HUES48 (cell line): Measurements from ENCODE around the gene VASH2.
A peak's percentile ranks its signal among the peaks of the same experiment; 100 is the strongest.

Experiments
- H3K27ac ChIP-seq: one replicate; pipeline ENCODE4 v1.7.0; 2013; ENCODE audit warnings: low read depth, low read length, inconsistent platforms
- H3K27me3 ChIP-seq: 2 replicates; pipeline ENCODE4 v1.6.1; 2013; ENCODE audit warnings: mild to moderate bottlenecking, low read length; ENCODE audit not compliant: control insufficient read depth, insufficient read depth
- H3K36me3 ChIP-seq: 2 replicates; pipeline ENCODE4 v1.6.1; 2013; ENCODE audit warnings: low read length; ENCODE audit not compliant: control insufficient read depth, insufficient read depth
- H3K4me1 ChIP-seq: 2 replicates; pipeline ENCODE4 v1.6.1; 2013; ENCODE audit warnings: mild to moderate bottlenecking, low read length; ENCODE audit not compliant: control insufficient read depth, insufficient read depth
- H3K4me3 ChIP-seq: 2 replicates; pipeline ENCODE4 v1.5.1; 2013; ENCODE audit warnings: mild to moderate bottlenecking, low read depth, low read length
- H3K9ac ChIP-seq: 2 replicates; pipeline ENCODE4 v1.6.1; 2013; ENCODE audit warnings: mild to moderate bottlenecking, low read depth, low read length, moderate library complexity
- H3K9me3 ChIP-seq: 2 replicates; pipeline ENCODE4 v1.6.1; 2013; ENCODE audit warnings: low read length; ENCODE audit not compliant: control insufficient read depth, insufficient read depth

VASH2 gene

GRCh38 chr1:212945463-212946160 is 4.7 kb upstream of the VASH2 start:
- peaks cover 9% of the 10 kb centered on the region for H3K4me1 ChIP-seq

GRCh38 chr1:212946872-212947271 is 3.5 kb upstream of the VASH2 start:
- Histone ChIP-seq H3K9ac (no peak overlapping the region), H3K4me1 (peaks cover 10% of the 10 kb centered on the region), H3K9me3 (no peaks in the 10 kb centered on the region), H3K27ac (no peak overlapping the region), H3K36me3 (peaks cover 5% of the 10 kb centered on the region), H3K4me3 (no peak overlapping the region), H3K27me3 (peaks cover 8% of the 10 kb centered on the region; the same call in 1 of the 2 replicates)

More at GRCh38 chr1:212945463-212946160, 4.7 kb upstream of the VASH2 start:
- H3K9me3 ChIP-seq: no peaks in the 10 kb centered on the region
- H3K9ac ChIP-seq: no peak overlapping the region
- no peak overlapping the region for H3K27ac ChIP-seq
- no peaks in the 10 kb centered on the region for H3K36me3 ChIP-seq
- H3K4me3 ChIP-seq: no peak overlapping the region
- peaks cover 8% of the 10 kb centered on the region; the same call in 1 of the 2 replicates for H3K27me3 ChIP-seq

- peak overlapping the region; percentile 85 for H3K4me3 ChIP-seq
- H3K4me1 ChIP-seq: peaks cover 30% of the 10 kb centered on the region
- H3K9me3 ChIP-seq: no peaks in the 10 kb centered on the region
- no peak overlapping the region for H3K9ac ChIP-seq
- peaks cover 8% of the 10 kb centered on the region; the same call in 1 of the 2 replicates for H3K27me3 ChIP-seq
- no peak overlapping the region for H3K27ac ChIP-seq
- peaks cover 34% of the 10 kb centered on the region for H3K36me3 ChIP-seq
Measured at GRCh38 chr1:212949771-212950170, 570 bp upstream of the VASH2 start.

- H3K27ac ChIP-seq: no peak overlapping the region
- no peaks in the 10 kb centered on the region for H3K9me3 ChIP-seq
- H3K27me3 ChIP-seq: peaks cover 8% of the 10 kb centered on the region; the same call in 1 of the 2 replicates
- H3K4me1 ChIP-seq: peaks cover 39% of the 10 kb centered on the region
- peak overlapping the region; percentile 72 for H3K9ac ChIP-seq
- peaks cover 50% of the 10 kb centered on the region for H3K36me3 ChIP-seq
- peak overlapping the region; percentile 85 for H3K4me3 ChIP-seq
Measured at GRCh38 chr1:212951126-212951946, 995 bp downstream of the VASH2 start.

- peaks cover 57% of the 10 kb centered on the region for H3K36me3 ChIP-seq
- peak overlapping the region; percentile 85 for H3K4me3 ChIP-seq
- peak overlapping the region; percentile 72 for H3K9ac ChIP-seq
- H3K4me1 ChIP-seq: peaks cover 35% of the 10 kb centered on the region
- H3K27me3 ChIP-seq: peaks cover 8% of the 10 kb centered on the region; the same call in 1 of the 2 replicates
- H3K27ac ChIP-seq: no peak overlapping the region
- H3K9me3 ChIP-seq: no peaks in the 10 kb centered on the region
Measured at GRCh38 chr1:212951947-212952640, 1.8 kb downstream of the VASH2 start.

- Histone ChIP-seq H3K36me3 (peaks cover 62% of the 10 kb centered on the region), H3K4me1 (peaks cover 35% of the 10 kb centered on the region), H3K9ac (peak overlapping the region; percentile 33; the same call in 1 of the 2 replicates)
Measured at GRCh38 chr1:212952641-212952976, 2.3 kb downstream of the VASH2 start.

GRCh38 chr1:212953321-212953720 is 3.0 kb downstream of the VASH2 start:
- peaks cover 41% of the 10 kb centered on the region for H3K4me1 ChIP-seq
- H3K36me3 ChIP-seq: peaks cover 69% of the 10 kb centered on the region
- peaks cover 8% of the 10 kb centered on the region; the same call in 1 of the 2 replicates for H3K27me3 ChIP-seq
- H3K9ac ChIP-seq: no peak overlapping the region
- peak overlapping the region; percentile 85 for H3K4me3 ChIP-seq
- no peak overlapping the region for H3K27ac ChIP-seq
- H3K9me3 ChIP-seq: no peaks in the 10 kb centered on the region

More at GRCh38 chr1:212952641-212952976, 2.3 kb downstream of the VASH2 start:
- Histone ChIP-seq H3K27ac (no peak overlapping the region), H3K27me3 (peaks cover 8% of the 10 kb centered on the region; the same call in 1 of the 2 replicates), H3K4me3 (peak overlapping the region; percentile 85), H3K9me3 (no peaks in the 10 kb centered on the region)

GRCh38 chr1:212954514-212954913 is 4.2 kb downstream of the VASH2 start:
- no peak overlapping the region for H3K27ac ChIP-seq
- peaks cover 81% of the 10 kb centered on the region for H3K36me3 ChIP-seq
- peaks cover 41% of the 10 kb centered on the region for H3K4me1 ChIP-seq
- 0 out of 2 replicates have a peak, but pooled peaks cover 4% of the 10 kb centered on the region for H3K27me3 ChIP-seq
- no peaks in the 10 kb centered on the region for H3K9me3 ChIP-seq
- no peak overlapping the region for H3K9ac ChIP-seq
- no peak overlapping the region for H3K4me3 ChIP-seq

- Histone ChIP-seq H3K4me1 (peaks cover 38% of the 10 kb centered on the region), H3K9me3 (no peaks in the 10 kb centered on the region), H3K36me3 (peaks cover 87% of the 10 kb centered on the region), H3K4me3 (no peak overlapping the region), H3K9ac (no peak overlapping the region), H3K27ac (no peak overlapping the region), H3K27me3 (no peaks in the 10 kb centered on the region)
Measured at GRCh38 chr1:212955098-212955497, 4.8 kb downstream of the VASH2 start.

GRCh38 chr1:212955961-212956620 is 5.8 kb downstream of the VASH2 start:
- Histone ChIP-seq H3K27me3 (no peaks in the 10 kb centered on the region), H3K4me1 (peaks cover 38% of the 10 kb centered on the region), H3K9ac (no peak overlapping the region), H3K9me3 (no peaks in the 10 kb centered on the region), H3K27ac (peak overlapping the region; percentile 4), H3K4me3 (no peak overlapping the region), H3K36me3 (peaks cover 97% of the 10 kb centered on the region)
